ENCODE results near the gene IQSEC3. TPM values are rescaled to one million over a fixed set of nuclear protein-coding genes. Genes with fewer than 3 reads are reported as not detected.

IQSEC3 gene
- total and polyA plus RNA-seq, 10 of the 15 experiments (the other 5 are each of a cell fraction or from before 2014, with no cell fraction given) = not detected

GRCh38 chr12:225012-225411 is 158.4 kb downstream of the IQSEC3 start:
- Histone ChIP-seq H3K27ac (ENCODE audit: control insufficient read depth, insufficient read depth) (no peak overlapping the region), H3K79me2 (ENCODE audit: control insufficient read depth, insufficient read depth, low read length) (no peaks in the 10 kb centered on the region), H3K4me3 (no peak overlapping the region), H3K27me3 (replicated peaks in 1 of 2; ENCODE audit: control insufficient read depth in 2 of 2, insufficient read depth in 2 of 2, low read length in 1 of 2) (peaks cover 0 to 4% of the 10 kb centered on the region in 2 experiments), H3K4me1 (ENCODE audit: control insufficient read depth, insufficient read depth, low read length) (no peaks in the 10 kb centered on the region), H4K20me1 (ENCODE audit: control insufficient read depth, insufficient read depth) (no peaks in the 10 kb centered on the region; the same call in 1 of the 2 replicates), H3K36me3 (ENCODE audit: control insufficient read depth in 2 of 2, insufficient read depth in 2 of 2, low read length in 1 of 2) (no peaks in the 10 kb centered on the region), H3K4me2 (ENCODE audit: control insufficient read depth, insufficient read depth) (no peak overlapping the region), H2AFZ (ENCODE audit: control insufficient read depth, low read depth, low read length) (no peak overlapping the region), H3K9ac (ENCODE audit: control insufficient read depth, insufficient read depth, low read length) (no peak overlapping the region), H3K9me3 (replicated peaks; ENCODE audit: control insufficient read depth, insufficient read depth, low read length) (no peaks in the 10 kb centered on the region)
- 76% methylated on average over 18 of the region's 18 CpGs for WGBS (ENCODE audit: insufficient coverage, insufficient replicate concordance, low lambda C conversion rate, missing lambda C conversion rate)
- ChIA-PET RAD21 (ENCODE audit: unreplicated experiment) (no interaction called here), SMC1A (ENCODE audit: uncharacterized antibody, unreplicated experiment) (no interaction called here), POLR2A (no interaction called here), CTCF (no interaction called here)
- DNase-seq (ENCODE audit: low read depth, low spot score) (no peak), FAIRE-seq (no peak), ATAC-seq (no peak)
- intact Hi-C loops (cut with micrococcal nuclease; ENCODE audit: unreplicated experiment) = no loop called here
- in situ Hi-C loops (cut with MboI) = no loop called here
- no TSS peak for BruUV-seq (replicated peaks)
- TF ChIP-seq MTA2 (IDR thresholded peaks at IDR 0.05; ENCODE audit: low read depth) = no peak
- TF ChIP-seq CEBPB (IDR thresholded peaks at IDR 0.05; ENCODE audit: borderline replicate concordance in 1 of 2, low read depth in 2 of 2, low read length in 2 of 2) = no peak
- no peak for TF ChIP-seq BCL3 (IDR thresholded peaks at IDR 0.05; ENCODE audit: borderline replicate concordance, insufficient read depth, low read depth, low read length, poor library complexity, severe bottlenecking)
- no peak for TF ChIP-seq RELA (IDR thresholded peaks at IDR 0.05; ENCODE audit: borderline replicate concordance, partially characterized antibody)
- no peak for TF ChIP-seq POLR2AphosphoS2 (IDR thresholded peaks at IDR 0.05; ENCODE audit: low read depth, low read length)
- TF ChIP-seq SREBF2 (IDR thresholded peaks at IDR 0.05; ENCODE audit: low read length) = no peak
- TF ChIP-seq CHD4 (IDR thresholded peaks at IDR 0.05) = no peak
- no peak for TF ChIP-seq IRF3 (IDR thresholded peaks at IDR 0.05)
- no peak for TF ChIP-seq PBX3 (IDR thresholded peaks at IDR 0.05; ENCODE audit: insufficient replicate concordance, low read depth, low read length)
- TF ChIP-seq BMI1 (IDR thresholded peaks at IDR 0.05; ENCODE audit: borderline replicate concordance) = no peak
- no peak for TF ChIP-seq RCOR1 (conservative IDR thresholded peaks at IDR 0.05; ENCODE audit: low read depth, low read length)
- TF ChIP-seq CEBPZ (IDR thresholded peaks at IDR 0.05; ENCODE audit: low read depth, low read length) = no peak
- no peak for TF ChIP-seq CBX5 (IDR thresholded peaks at IDR 0.05; ENCODE audit: low read depth)
- TF ChIP-seq RELB (IDR thresholded peaks at IDR 0.05; ENCODE audit: low read depth) = no peak
- no peak for TF ChIP-seq USF1 (IDR thresholded peaks at IDR 0.05; ENCODE audit: borderline replicate concordance, extremely low read length, insufficient read depth, low read depth, low read length)
